Measurements from ENCODE around the gene CEP112. TPM values are rescaled to one million over a fixed set of nuclear protein-coding genes. Genes with fewer than 3 reads are reported as not detected.

CEP112 gene
- total and polyA plus RNA-seq, 2 experiments from 2014 or later = 4.0 to 4.3 TPM

- Histone ChIP-seq H3K79me2 (replicated peaks; ENCODE audit: insufficient read depth) (no peaks in the 10 kb centered on the region), H3K27me3 (ENCODE audit: insufficient read depth) (no peaks in the 10 kb centered on the region), H3F3A (replicated peaks; ENCODE audit: low read depth) (no peaks in the 10 kb centered on the region), H3K4me3 (no peak overlapping the region), H4K20me1 (replicated peaks; ENCODE audit: insufficient read depth) (no peaks in the 10 kb centered on the region), H3K4me2 (no peak overlapping the region), H3K4me1 (ENCODE audit: insufficient read depth) (peaks cover 4% of the 10 kb centered on the region), H3K36me3 (ENCODE audit: insufficient read depth) (no peaks in the 10 kb centered on the region), H3K27ac (ENCODE audit: low read depth) (no peak overlapping the region), H2AFZ (no peak overlapping the region), H3K9me2 (ENCODE audit: insufficient read depth) (no peaks in the 10 kb centered on the region)
- Mint-ChIP-seq H3K27me3 (ENCODE audit: insufficient read depth, low read depth, poor library complexity) (no peaks in the 10 kb centered on the region), H3K9me3 (no peaks in the 10 kb centered on the region), H3K4me3 (no peak overlapping the region), H3K27ac (no peak overlapping the region), H3K4me1 (peaks cover 23% of the 10 kb centered on the region), H3K36me3 (ENCODE audit: low read depth) (no peaks in the 10 kb centered on the region)
- TF ChIP-seq ETS1 (IDR thresholded peaks at IDR 0.05) (no peak), CTCF (conservative IDR thresholded peaks at IDR 0.05; ENCODE audit: low read depth in 2 of 2) (no peak), EZH2phosphoT487 (IDR thresholded peaks at IDR 0.05; ENCODE audit: unreplicated experiment) (no peak), POLR2AphosphoS5 (IDR thresholded peaks at IDR 0.05; ENCODE audit: low read depth) (no peak), STAT1 (IDR thresholded peaks at IDR 0.05; ENCODE audit: unreplicated experiment) (no peak), CREB1 (CRISPR knock-in tag; IDR thresholded peaks at IDR 0.05; ENCODE audit: low read depth) (no peak)
- ATAC-seq (no peak), DNase-seq (ENCODE audit: low spot score) (no peak)
Observed at GRCh38 chr17:65787503-65787902, 404.4 kb downstream of the CEP112 start.

GRCh38 chr17:65786479-65786878 lies 405.5 kb downstream of the CEP112 start:
- H4K20me1 ChIP-seq (replicated peaks; ENCODE audit: insufficient read depth) = no peaks in the 10 kb centered on the region
- no peak overlapping the region for H3K4me3 ChIP-seq
- no peaks in the 10 kb centered on the region for H3K36me3 ChIP-seq (ENCODE audit: insufficient read depth)
- no peaks in the 10 kb centered on the region; the same call in 2 of the 3 replicates for H3K36me3 Mint-ChIP-seq (ENCODE audit: low read depth)
- no peaks in the 10 kb centered on the region for H3K27me3 ChIP-seq (ENCODE audit: insufficient read depth)
- ATAC-seq (peak; percentile 25; the same call in 1 of the 3 replicates), DNase-seq (ENCODE audit: low spot score) (no peak)
- no peaks in the 10 kb centered on the region for H3K9me3 Mint-ChIP-seq
- H3K4me1 ChIP-seq (ENCODE audit: insufficient read depth) = no peaks in the 10 kb centered on the region; the same call in 1 of the 2 replicates
- no peak overlapping the region for H3K27ac Mint-ChIP-seq
- no peaks in the 10 kb centered on the region for H3K27me3 Mint-ChIP-seq (ENCODE audit: insufficient read depth, low read depth, poor library complexity)
- peaks cover 5% of the 10 kb centered on the region; the same call in 1 of the 2 replicates for H3K9me2 ChIP-seq (ENCODE audit: insufficient read depth)
- H3K4me3 Mint-ChIP-seq = no peak overlapping the region
- H3K27ac ChIP-seq (ENCODE audit: low read depth) = no peak overlapping the region
- no peaks in the 10 kb centered on the region for H3K79me2 ChIP-seq (replicated peaks; ENCODE audit: insufficient read depth)
- peaks cover 18% of the 10 kb centered on the region for H3K4me1 Mint-ChIP-seq
- no peaks in the 10 kb centered on the region for H3F3A ChIP-seq (replicated peaks; ENCODE audit: low read depth)
- H2AFZ ChIP-seq = no peak overlapping the region
- TF ChIP-seq STAT1 (IDR thresholded peaks at IDR 0.05; ENCODE audit: unreplicated experiment) = no peak
- H3K4me2 ChIP-seq = no peak overlapping the region

- no peak overlapping the region for H3K4me3 Mint-ChIP-seq
- Histone ChIP-seq H3K27me3 (ENCODE audit: insufficient read depth) (no peaks in the 10 kb centered on the region), H4K20me1 (replicated peaks; ENCODE audit: insufficient read depth) (no peaks in the 10 kb centered on the region), H3K79me2 (replicated peaks; ENCODE audit: insufficient read depth) (no peaks in the 10 kb centered on the region), H3K9me2 (ENCODE audit: insufficient read depth) (peaks cover 5% of the 10 kb centered on the region; the same call in 1 of the 2 replicates), H3K4me3 (no peak overlapping the region), H3K36me3 (ENCODE audit: insufficient read depth) (no peaks in the 10 kb centered on the region), H3K4me1 (ENCODE audit: insufficient read depth) (no peaks in the 10 kb centered on the region; the same call in 1 of the 2 replicates), H3K4me2 (no peak overlapping the region), H2AFZ (no peak overlapping the region), H3F3A (replicated peaks; ENCODE audit: low read depth) (no peaks in the 10 kb centered on the region), H3K27ac (ENCODE audit: low read depth) (no peak overlapping the region)
- ATAC-seq = no peak
- no peaks in the 10 kb centered on the region for H3K9me3 Mint-ChIP-seq
- DNase-seq (ENCODE audit: low spot score) = no peak
- H3K27ac Mint-ChIP-seq = no peak overlapping the region
- H3K36me3 Mint-ChIP-seq (ENCODE audit: low read depth) = no peaks in the 10 kb centered on the region; the same call in 2 of the 3 replicates
- no peaks in the 10 kb centered on the region for H3K27me3 Mint-ChIP-seq (ENCODE audit: insufficient read depth, low read depth, poor library complexity)
- H3K4me1 Mint-ChIP-seq = peaks cover 8% of the 10 kb centered on the region; the same call in 2 of the 3 replicates
- TF ChIP-seq ZNF114 (CRISPR knock-in tag; IDR thresholded peaks at IDR 0.05) (no peak), ZNF462 (CRISPR knock-in tag; IDR thresholded peaks at IDR 0.05) (no peak)
Observed at GRCh38 chr17:65785109-65785508, 406.8 kb downstream of the CEP112 start.
